SU-DHL-6 (cell line): ENCODE measurements around the gene EIF1AY.

ENCODE experiments used
- CTCF ChIP-seq: fragments of 200-600 bp; sonication (generic); IDR thresholded peaks from one replicate; pipeline ENCODE4 v1.5.1; 2017; ENCODE audit warnings: antibody characterized with exemption, mild to moderate bottlenecking, low read length, moderate library complexity; ENCODE audit not compliant: insufficient read depth, poor library complexity, severe bottlenecking
- EZH2phosphoT487 ChIP-seq: fragments of 200-600 bp; sonication (generic), shearing (Covaris generic); conservative IDR thresholded peaks from 2 replicates; pipeline ENCODE4 v1.6.1; 2018; ENCODE audit warnings: mild to moderate bottlenecking, antibody characterized with exemption, low read length, moderate library complexity, mixed read lengths

DNA sequence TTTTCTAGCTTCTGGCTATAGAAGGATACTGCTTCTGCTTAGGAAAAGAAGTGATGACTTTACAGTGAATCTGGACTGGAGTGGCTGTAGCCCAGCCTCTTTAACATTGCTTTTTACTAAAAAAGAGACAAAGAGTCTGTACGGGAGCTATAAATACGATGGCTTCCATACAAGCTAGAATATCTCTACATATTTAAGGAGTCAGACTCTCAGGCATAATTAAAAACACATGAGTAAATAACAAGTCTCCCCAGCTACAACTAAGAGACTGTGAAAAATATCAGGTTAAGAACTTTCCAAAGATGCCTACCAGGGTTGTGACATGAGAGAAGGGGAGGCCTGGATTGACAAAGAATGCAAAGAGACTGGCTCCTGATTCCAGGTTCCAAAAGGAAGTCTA lies 19.8 kb upstream of the EIF1AY start:
- no peak for TF ChIP-seq CTCF
- no peak for TF ChIP-seq EZH2phosphoT487
